Vagina (tissue), 2 donors: ENCODE data around the gene NOG.

Experiments used
- CTCF ChIP-seq, 3 experiments: fragments of 450-650 bp in 2 of 3; fragments of 200-600 bp in 1 of 3; sonication (generic) in 1 of 3; IDR thresholded peaks; one replicate each; pipeline ENCODE4 v1.5.1; 2017 to 2019; ENCODE audit warnings: antibody characterized with exemption in 3 of 3, mild to moderate bottlenecking in 2 of 3, moderate library complexity in 2 of 3
- POLR2A ChIP-seq, 2 donors: fragments of 450-650 bp; IDR thresholded peaks; one replicate each; pipeline ENCODE4 v1.6.1; 2017; ENCODE audit warnings: antibody characterized with exemption in 2 of 2, mild to moderate bottlenecking in 2 of 2, moderate library complexity in 2 of 2
- POLR2AphosphoS5 ChIP-seq, 2 donors: sonication (generic); formaldehyde crosslinking; IDR thresholded peaks; one replicate each; pipeline ENCODE4 v1.9.0; 2017; ENCODE audit warnings: antibody characterized with exemption in 2 of 2, mild to moderate bottlenecking in 2 of 2, low read depth in 1 of 2; ENCODE audit not compliant: insufficient read depth in 1 of 2

GRCh38 chr17:56630202-56630601 is 36.7 kb downstream of the NOG start:
- TF ChIP-seq CTCF (IDR thresholded peaks at IDR 0.05) (no peak), POLR2AphosphoS5 (IDR thresholded peaks at IDR 0.05; ENCODE audit: insufficient read depth in 1 of 2, low read depth in 1 of 2) (no peak), POLR2A (IDR thresholded peaks at IDR 0.05) (no peak)
